ENCODE measurements around the gene ATP5F1D.

GRCh38 chr19:1217366-1217765 lies 24.2 kb upstream of the ATP5F1D start:
- no peak for TF ChIP-seq ZNF121 (CRISPR knock-in tag; IDR thresholded peaks at IDR 0.05)
- no peak for TF ChIP-seq NBN (conservative IDR thresholded peaks at IDR 0.05)
- no peak for TF ChIP-seq GABPA (IDR thresholded peaks at IDR 0.05; ENCODE audit: low read depth, low read length)
- TF ChIP-seq GABPA (CRISPR knock-in tag; IDR thresholded peaks at IDR 0.05; ENCODE audit: low read depth), result no peak
- TF ChIP-seq ZBTB10 (CRISPR knock-in tag; IDR thresholded peaks at IDR 0.05; ENCODE audit: borderline replicate concordance), result no peak
- TF ChIP-seq RFX1 (IDR thresholded peaks at IDR 0.05), result no peak
- no peak for TF ChIP-seq MZF1 (CRISPR knock-in tag; IDR thresholded peaks at IDR 0.05; ENCODE audit: borderline replicate concordance)
- no peak for TF ChIP-seq ISL2 (CRISPR knock-in tag; IDR thresholded peaks at IDR 0.05)
- no peak for TF ChIP-seq MYNN (CRISPR knock-in tag; IDR thresholded peaks at IDR 0.05; ENCODE audit: low read depth)
- TF ChIP-seq ZNF891 (CRISPR knock-in tag; IDR thresholded peaks at IDR 0.05), result no peak
- TF ChIP-seq CTCF (CRISPR knock-in tag; IDR thresholded peaks at IDR 0.05), result no peak
- TF ChIP-seq ARID4A (CRISPR knock-in tag; IDR thresholded peaks at IDR 0.05; ENCODE audit: borderline replicate concordance), result no peak

Data from HepG2 (cell line).